ENCODE data around the gene LRRC52.
"Not testable (repeated sequence)": the region's sequence is repeated elsewhere in the genome, so short reads cannot be mapped to it uniquely, and the experiment has no call there.

LRRC52 gene

DNA sequence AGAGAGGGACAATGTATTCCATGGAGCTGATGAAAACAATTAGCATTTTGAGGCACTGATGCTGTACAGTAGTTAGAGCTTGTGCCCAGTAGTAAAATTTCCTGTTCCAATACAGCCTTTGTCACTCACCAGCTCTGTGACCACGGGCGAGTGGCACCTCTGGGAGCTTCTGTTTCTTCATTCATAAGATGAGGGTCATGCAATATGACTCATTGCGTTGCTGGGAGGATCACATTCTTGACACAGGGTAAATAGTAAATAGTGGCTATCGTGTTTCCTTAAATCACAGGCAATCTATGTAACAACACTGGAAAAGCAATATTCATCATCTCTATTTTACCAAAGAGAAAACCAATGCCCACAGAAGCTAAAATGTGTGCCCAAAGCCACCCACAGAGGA lies 4.5 kb upstream of the LRRC52 start:
- DNase-seq, result no peak

DNA sequence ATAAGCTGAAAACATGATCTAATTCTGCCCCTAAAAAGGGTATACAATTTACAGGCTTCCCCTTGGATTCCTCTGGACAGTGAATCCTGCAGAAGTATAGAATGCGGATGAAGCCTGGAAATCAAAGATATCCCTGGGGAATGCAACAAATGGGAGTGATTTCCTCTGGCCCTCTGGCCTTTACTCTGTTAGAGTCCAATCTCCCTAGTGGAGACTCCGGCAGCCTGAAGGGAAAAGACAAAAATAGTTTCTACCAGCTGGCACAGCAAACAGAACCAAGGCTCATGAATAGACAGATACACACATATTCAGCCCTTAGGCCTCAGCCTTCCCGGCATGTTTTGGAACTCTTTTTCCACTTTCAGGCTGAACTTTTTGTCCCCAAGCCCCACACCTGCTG lies 3.9 kb upstream of the LRRC52 start:
- no peak for DNase-seq

DNA sequence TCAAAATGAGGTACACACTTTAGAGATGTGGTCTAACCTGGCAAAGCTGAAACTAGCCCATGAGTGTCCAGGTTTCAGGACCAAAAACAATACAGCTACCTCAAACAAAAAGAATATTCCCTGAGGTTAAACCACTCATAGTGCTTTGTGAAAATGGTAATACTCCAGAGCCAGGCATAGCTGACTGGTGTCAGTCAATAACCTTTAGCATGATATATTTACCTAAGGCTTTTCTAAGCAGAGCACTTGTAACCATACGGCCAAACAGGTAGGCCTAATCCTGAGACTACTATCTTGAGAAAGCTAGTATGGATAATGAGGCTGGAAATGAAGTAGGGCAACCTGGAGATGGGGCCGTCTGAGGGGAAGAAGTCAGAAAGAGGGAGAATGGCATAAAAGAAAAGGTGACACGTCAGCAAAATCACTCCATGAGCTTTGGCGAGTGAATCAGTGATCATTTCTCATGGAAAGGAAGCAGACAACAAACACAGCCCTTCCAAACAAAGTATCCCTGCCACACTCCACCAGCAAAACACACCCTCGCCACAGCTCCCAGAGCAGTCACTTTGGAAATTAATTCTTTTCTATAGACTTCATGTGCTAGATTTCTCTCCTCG lies 1.7 kb upstream of the LRRC52 start:
- DNase-seq, result no peak

DNA sequence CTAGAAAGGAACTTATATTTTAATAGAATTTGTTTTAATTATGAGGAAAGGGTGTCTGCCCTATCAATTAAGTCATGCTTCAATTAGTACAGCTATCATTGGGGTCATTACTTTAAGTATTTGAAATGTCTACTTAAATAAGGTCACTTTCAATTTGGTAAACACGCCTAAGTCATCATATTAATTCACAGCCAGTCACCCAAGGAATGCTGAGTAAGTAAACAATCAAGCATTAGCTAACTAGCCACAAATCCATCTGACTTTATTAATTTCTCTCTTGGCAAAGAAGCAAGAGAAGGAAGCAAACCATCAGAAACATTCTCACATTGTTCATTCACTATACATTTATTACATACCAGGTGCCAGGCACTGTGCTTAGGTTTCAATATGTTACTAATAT lies 1.2 kb upstream of the LRRC52 start:
- DNase-seq, result no peak

DNA sequence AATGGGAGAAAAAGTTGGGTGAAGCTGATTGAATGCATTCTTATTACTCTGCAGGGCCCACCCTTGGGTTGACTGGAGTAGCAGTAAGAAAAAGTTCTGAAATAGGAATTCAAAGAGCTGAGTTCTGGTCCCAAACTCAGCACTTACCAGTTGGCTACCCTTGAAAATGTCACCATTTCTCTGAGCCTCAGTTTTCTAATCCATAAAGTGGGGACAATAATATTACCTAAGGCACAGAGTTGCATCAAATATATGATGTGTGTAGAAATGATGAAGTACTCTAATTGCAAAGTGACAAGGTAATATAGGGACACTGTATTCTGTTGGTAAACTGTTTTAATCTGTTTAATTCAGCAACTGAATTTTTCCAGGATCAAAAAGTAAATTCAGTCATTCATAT lies 1.2 kb downstream of the LRRC52 start:
- no peak for DNase-seq

DNA sequence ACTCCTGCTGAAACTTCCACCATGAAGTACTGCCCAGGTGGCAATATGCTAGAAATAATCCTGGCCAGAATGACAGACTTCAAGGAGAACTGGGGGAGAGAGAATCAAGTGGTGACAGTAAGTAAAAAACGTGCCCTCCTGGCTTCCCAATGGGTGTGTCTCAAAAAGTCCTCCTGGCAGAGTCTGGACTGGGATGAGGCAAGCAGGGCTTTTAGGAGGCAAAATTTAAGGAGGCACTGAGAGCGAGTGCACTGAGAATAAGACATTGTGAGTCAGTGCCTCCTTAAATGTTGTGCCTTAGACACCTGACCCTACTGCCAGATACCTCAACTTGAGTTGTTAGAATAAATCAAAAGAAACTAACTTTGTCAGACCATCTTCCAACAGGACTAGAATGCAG lies 2.2 kb downstream of the LRRC52 start:
- no peak for DNase-seq

DNA sequence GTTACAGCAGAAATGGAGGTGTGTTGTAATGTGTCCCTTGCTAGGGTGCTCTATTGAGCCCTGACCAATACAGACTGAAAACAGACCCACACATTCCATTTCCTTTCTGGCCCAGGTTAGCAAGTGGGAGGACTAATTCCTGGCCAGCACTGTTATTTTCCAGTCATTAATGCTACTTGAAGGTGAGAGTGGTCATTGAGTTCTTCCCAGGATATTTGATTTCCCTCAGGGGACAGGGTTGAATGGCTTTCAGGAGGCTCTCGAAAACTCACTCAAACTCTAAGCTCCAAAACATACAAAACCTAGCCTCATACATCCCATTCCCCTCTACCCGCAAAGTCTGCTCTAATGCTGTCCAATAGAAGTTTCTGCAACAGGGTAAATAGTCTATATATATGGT lies 6.2 kb downstream of the LRRC52 start:
- no peak for DNase-seq

DNA sequence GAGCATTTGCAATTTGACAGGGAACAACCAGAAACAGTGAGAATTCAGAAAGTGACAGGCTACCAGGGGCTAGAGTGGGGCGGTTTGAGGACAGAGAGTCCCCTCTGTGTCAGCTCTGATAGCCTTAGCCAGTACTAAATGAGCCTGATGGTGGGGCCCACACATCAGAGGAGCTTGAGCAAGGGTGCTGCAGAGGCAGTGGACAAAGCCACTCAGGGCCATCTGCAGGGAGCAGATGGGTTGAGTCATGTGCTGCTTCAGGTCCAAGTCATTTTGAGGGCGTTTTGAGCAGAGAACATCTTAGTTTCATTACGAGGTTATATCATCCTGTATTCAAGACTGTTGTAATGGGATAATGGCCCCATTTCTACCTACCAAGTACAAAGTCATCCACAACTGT lies 7.7 kb downstream of the LRRC52 start:
- no peak for DNase-seq

DNA sequence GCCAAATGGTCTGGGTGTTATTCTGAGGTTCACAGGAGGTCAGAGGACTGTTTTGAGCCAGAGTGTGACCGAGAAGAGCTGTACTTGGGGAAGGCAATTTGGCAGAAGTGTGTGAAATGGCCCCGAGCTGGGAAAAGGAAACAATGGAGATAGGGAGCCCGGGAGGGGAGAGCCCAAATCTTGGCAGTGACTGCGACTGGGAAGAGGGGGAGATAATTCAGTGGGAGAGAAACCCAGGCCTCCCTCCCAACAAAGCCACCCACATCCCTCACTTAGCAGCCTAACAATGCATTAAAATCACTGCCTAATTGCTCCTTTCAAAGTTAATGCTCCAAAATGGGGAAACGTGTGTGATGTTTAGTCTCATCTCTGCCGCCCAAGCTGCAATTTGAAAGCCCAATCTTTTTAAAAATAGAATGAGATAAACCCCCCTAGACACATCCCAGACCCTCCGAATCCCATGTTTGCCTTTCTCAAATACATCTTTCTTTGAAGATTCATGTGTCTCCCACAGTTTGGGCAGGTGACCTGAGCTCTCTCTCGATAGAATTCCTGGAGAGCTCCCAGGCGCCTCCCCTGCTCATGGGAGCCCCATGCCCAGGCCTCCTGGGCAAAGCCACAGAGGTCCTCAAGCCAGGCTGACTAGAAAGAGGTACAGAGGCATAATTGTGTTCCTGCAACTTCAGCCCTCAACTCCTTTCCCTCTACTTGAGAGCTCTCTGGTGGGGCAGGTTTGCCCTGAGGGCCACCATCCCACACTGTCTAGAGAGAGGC lies 17.3 kb downstream of the LRRC52 start:
- DNase-seq, result no peak

DNA sequence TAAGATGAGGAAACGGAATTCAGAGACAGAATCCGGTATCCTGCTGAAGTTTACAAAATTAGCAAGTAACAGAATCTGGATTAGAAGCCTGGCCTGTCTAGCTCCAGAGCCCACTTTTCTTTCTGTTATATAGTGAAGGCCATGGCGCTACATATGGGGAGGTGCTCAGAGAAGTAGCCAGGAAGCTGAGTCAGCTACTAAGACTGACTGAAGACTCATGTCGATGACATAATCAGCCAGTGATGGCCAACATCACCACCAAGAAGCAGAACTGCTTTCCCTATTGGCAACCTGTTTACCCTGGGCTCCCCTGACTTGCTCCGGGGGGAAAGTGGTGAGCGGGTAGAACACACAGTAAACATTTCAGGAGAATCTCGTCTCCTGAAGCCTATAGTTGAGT lies 18.8 kb downstream of the LRRC52 start:
- no peak for DNase-seq

DNA sequence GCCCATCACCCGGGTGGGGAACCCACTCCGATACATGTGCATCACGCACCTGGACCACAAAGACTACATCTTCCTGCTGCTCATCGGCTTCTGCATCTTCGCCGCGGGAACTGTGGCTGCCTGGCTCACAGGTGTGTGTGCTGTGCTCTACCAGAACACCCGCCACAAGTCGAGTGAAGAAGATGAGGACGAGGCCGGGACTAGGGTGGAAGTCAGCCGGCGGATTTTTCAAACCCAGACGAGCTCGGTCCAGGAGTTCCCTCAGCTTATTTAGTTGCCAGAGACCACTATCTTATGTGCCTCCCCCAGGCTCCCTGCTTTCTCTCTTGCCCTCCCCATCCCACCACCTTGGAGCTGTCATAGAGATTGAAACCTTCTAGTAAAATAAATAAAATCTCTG lies 19.8 kb downstream of the LRRC52 start:
- no peak for DNase-seq

DNA sequence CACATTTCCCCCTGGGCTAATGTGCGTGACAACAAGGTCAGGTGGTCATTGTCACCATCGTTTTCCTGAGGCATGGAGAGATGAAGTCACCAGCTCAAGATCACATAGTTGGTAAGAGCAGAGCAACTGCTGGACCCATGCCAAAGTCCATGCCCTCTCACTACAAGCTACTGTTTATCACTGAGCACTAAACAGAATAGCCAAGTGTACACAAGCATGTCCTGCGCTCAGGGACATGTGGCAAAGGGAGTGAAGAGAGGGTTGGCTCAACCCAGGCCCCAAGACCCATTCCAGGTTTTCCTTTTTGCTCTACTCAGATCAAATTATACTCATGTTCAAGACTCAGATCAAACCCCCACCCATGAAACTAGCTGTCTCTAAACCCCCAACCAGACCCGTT lies 20.8 kb downstream of the LRRC52 start:
- DNase-seq, result no peak

DNA sequence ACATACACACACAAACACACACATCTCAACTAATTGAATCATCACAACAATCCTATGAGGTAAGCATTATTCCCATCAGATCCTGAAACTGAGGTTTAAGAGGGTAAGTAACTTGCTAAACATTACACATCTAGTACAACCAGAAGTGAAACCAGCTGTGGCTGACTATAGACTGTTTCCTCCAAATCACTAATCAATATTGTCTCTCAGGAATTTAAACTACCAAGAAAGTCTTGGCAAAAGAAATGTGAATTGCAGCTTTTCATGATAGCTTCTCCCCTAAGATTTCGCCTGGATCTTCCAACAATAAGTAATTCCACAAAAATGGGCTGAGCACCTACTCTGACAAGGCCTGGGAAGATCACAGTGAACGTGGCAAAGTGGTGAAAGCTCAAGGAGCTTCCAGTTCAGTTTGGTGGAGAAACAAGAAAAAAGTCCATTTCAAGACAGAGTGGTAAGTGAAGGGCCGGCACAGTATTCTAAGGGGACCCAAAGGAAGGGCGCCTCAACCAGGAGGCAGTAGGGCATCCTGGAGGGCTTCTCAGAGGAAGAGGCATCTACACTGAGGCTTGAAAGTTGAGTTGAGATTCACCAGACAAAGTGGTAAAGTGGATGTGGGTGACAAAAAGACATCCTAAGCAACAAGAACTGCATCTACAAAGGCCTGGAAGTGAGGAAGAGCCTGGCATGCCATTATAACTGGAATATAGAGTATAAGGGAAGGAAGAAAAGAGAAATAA lies 22.1 kb downstream of the LRRC52 start:
- DNase-seq, result no peak

DNA sequence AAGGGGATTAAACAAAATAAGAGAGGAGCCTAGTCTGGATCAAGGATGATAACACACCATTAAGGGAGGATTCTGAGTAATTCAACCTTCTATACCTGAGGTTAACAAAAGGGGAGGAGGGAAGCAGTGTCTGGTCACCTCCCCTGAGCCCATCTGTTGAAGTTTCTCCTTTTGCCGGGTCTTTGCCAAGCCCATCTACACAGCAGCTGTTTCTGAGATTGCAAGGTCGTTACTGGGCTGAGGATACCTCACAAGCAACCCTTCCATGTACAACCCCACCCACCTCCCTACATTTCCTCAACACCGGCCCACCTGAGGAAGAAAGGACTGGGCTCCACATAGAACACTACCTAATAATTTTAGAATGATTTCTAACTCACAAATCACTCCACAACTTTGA lies 26.3 kb downstream of the LRRC52 start:
- DNase-seq, result no peak

DNA sequence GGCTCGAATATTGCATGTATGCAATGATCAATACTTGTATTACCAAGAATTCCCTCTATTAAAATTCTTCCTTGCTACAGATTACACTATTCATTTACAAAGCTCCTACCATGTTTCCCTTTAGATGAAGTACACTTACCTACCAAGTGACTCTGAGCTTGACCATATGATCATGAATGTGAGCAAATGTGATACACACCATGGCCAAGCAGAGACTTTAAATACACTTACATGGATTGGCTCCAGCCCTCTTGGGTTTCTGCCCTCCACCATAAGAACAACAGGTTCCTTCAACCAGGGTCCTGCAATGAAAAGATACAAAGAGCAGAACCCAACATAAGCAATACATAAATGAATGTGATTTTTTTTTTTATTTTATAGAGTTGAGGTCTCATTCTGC lies 30.0 kb downstream of the LRRC52 start:
- DNase-seq, result no peak

DNA sequence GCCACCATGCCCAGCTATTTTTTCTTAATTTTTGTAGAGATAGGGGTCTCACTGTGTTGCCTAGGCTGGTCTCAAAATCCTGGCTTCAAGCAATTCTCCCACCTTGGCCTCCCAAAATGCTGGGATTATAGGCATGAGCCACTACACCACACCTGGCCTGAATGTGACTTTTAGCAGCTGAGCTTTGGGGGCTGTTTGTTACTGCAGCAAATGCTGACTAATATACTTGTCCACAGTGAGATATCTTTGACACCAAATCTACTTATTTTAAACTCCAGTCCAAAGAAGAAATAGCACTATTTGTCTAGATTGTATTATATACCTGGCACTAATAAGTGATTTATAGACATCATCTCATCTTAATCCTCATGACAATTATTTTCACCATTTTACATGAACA lies 30.5 kb downstream of the LRRC52 start:
- no peak for DNase-seq

DNA sequence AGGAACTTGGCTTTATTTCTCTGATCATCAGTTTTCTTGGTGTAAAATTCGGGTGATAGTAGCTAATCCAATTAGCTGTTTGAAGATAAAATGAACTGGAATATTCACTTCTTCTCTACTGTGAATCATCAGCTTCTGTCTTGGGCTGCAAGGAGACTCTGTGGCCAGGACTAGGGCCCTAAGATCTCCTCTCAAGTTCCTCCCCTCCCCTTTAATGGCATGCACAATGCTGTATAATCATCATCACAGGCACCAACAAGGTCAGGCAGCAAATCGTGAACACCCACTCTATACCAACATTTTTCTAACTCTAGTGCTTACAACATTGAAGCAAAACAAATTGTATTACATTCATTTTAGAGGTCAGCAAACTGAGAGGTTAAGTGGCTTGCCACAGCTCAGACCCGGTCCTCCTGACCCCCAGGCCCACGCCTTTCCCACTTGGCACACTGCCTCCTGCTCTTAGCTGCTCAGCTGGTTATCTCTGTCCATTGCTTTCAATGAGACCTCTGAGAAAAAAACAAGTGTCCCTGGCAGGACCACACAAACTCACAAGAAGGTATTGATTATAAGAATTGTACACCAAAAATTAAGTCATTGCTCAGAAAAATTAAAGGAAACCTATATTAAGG lies 31.8 kb downstream of the LRRC52 start:
- no peak for DNase-seq

DNA sequence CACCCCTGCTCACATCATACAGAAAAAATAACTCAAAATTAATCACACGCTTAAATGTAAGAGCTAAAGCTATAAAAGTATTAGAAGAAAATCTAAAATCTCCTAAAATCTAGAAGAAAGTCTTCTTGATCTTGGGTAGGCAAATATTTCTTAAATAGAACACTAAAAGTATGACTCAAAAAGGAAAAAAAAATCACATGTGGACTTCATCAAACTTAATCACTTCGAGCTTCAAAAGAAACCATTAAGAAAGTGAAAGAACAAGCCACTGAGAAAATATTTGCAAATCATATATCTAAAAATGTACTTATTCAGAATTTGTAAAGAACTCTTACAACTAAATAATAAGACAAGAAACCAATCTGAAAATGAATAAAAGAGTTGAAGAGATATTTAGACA lies 32.7 kb downstream of the LRRC52 start:
- DNase-seq, result no peak

DNA sequence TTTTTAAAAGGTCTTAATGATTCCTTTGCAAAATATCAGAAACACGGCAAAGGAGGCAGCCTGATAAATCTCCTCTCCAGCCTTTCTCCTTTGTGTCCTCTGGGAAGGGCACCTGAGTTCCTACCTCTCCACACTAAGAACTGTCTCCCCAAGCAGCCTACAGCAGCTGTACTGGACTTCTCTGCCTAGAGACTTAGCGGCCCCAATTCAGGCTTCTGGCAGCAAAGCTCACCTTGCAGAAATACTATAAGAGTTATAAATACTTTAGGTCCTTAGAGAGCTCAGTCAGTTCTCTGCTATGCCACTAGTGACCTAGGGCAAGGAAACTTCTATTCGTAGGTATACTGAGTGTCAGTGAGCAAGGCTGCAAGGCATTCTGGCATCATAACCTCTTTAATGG lies 33.9 kb downstream of the LRRC52 start:
- DNase-seq, result no peak

DNA sequence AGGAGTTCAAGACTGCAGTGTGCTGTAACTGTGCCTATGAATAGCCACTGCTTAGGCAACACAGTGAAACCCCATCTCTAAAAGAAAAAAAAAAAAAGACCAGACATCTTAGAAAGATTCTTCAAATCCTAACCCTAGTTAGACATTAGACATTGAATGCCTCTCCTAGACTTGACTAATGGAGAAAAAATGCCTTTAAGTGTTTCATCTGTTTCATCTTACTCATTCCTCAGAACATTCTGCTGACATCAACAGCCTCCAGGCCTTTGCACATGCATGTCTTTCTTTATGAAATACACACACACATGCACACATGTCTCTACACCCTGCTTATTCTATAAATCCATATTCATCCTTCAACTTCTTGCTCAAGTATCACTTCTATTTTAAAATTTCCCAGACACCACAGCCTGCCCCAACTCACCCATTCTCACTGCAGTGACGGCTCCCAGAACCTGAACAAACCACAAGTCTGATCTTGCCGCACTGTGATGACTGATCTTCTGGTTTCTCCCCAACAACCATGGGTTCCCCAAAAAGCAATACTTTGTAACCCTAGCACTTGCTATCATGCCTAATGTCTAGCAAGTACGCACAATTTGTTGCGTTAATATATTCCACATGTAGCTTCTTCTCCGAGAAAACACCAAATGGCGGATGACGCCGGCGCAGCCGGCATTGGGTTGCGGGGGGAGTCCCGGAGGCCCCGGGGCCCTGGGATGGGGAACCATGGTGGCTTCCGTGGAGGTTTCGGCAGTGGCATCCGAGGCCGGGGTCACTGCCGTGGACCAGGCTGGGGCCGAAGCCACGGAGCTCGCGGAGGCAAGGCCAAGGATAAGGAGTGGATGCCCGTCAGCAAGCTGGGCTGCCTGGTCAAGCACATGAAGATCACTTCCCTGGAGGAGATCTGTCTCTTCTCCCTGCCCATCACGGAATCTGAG lies 37.4 kb downstream of the LRRC52 start:
- DNase-seq, result no peak

DNA sequence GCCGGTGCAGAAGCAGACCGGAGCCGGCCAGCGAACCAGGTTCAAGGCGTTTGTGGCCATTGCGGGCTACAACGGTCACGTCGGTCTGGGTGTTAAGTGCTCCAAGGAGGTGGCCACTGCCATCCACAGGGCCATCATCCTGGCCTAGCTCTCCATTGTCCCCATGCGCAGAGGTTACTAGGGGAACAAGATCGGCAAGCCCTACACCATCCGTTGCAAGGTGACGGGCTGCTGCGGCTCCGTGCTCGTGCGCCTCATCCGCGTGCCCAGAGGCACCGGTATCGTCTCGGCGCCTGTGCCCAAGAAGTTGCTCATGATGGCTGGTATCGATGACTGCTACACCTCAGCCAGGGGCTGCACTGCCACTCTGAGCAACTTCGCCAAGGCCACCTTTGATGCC lies 38.1 kb downstream of the LRRC52 start:
- no peak for DNase-seq

DNA sequence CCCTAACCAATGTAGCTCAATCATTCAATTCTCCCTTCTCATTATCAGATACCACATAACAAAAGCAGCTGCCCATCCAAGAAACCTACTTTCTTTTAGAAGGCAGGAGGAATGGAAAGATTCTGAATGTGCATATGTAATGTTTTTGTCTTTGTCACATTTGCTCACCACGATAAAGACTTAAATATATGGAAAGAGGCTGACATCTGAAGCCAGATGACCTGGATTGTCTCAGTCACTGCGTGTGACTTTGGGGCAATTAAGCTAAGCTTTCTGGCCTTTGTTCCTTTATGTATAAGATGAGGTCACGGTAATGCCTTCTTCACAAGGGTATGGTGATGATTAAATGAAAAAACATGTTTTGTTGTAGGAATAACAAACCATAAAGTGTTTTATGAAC lies 42.6 kb downstream of the LRRC52 start:
- DNase-seq, result no peak

DNA sequence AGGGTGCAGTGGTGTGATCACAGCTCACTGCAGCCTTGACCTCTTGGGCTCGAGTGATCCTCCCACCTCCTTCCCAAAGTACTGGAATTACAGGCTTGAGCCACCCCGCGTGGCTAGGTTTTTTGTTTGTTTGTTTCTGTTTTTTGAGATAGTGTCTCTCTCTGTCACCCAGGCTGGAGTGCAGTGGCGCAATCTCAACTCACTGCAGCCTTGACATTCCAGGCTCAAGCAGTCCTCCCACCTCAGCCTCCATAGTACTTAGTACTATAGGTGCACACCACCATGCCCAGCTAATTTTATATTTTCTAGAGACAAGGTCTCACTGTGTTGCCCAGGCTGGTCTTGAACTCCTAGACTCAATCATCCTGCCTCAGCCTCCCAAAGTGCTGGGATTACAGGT lies 47.6 kb downstream of the LRRC52 start:
- not testable (repeated sequence) for DNase-seq
